HG03280 (cell line): ENCODE data around the gene CCDC102B.

Experiments
- ATAC-seq: cut with Tn5 transposase; IDR thresholded peaks from one replicate; pipeline ENCODE4 v1.9.1; 2021; ENCODE audit warnings: mild to moderate bottlenecking, moderate library complexity; ENCODE audit not compliant: unreplicated experiment

Gene CCDC102B

GRCh38 chr18:69071680-69072079 lies 273.8 kb downstream of the CCDC102B start:
- ATAC-seq = no peak

DNA sequence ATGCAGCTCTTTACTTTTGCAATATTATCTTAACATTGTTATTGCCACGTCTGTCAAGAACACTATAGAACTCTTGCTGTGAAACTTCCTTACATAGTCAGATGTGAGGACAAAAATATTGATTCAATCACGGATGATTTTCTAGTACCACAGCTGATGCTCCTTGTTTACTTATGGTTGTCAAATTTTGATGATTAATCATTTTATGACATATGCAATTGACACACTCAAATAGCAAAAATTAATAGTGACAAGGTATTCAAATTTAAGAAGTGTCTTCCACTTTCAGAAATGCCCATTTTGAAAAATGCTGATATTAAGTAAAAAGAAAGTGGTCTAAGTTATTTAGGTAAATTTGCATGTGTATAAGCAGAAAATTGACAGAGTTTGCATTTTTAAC lies 284.0 kb downstream of the CCDC102B start:
- no peak for ATAC-seq

- no peak for ATAC-seq
These were observed 284.6 kb downstream of the CCDC102B start for GRCh38 chr18:69082499-69082898.

- no peak for ATAC-seq
These were observed 288.1 kb downstream of the CCDC102B start for GRCh38 chr18:69085951-69086350.

- ATAC-seq = no peak
These were observed 291.1 kb downstream of the CCDC102B start for GRCh38 chr18:69088973-69089372.

DNA sequence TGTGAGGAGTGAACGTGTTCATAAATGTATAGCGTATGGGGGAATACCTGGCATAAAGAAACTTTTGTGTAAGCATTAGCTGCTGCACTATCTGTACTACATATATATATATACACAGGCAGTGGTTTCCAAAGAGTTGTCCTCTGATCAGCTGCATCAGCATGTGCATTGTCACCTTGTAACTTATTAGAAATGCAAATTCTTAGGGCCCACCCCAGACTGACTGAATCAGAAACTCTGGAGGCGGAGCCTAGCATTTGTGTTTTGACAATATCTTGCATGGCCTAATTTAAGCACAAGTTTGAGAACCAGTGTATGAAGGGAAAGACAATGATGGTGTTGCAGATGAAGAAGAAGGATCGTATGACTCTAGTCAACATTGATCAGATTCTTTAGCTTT lies 299.5 kb downstream of the CCDC102B start:
- ATAC-seq = peak; percentile 86

DNA sequence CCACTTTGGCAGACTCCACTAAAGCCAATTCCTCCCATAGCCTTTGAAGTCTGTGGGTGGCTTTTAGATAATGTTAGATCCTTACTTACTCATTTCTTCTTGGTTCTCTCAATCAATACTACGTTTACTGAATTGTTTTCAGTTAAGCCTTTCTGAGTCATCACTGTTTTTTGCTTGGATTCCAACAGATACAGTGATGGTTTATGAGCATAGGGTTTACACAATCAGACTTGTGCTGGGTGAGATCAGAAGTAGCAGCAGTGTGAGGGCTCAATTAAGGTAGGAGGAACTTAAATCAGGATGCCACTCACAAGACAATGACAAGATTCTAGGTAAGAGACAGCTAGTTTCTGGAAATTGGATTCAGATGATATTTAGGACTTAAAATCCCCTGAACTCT lies 305.1 kb downstream of the CCDC102B start:
- ATAC-seq = no peak
